Measurements from ENCODE around the gene IDE. TPM values are rescaled to one million over a fixed set of nuclear protein-coding genes. Genes with fewer than 3 reads are reported as not detected.
"Not testable (repeated sequence)": the region's sequence is repeated elsewhere in the genome, so short reads cannot be mapped to it uniquely, and the experiment has no call there.

Gene IDE
- total RNA-seq, 6 donors from 2014 or later = 12.4 to 38.4 (median 27.1) TPM

GRCh38 chr10:92408017-92408361, 165.9 kb downstream of the IDE start:
- no peak overlapping the region for H3K27ac ChIP-seq
- no peaks in the 10 kb centered on the region for H3K36me3 ChIP-seq
- WGBS, 2 donors = 95 to 100% methylated on average over 3 of the region's 3 CpGs
- TF ChIP-seq POLR2A (IDR thresholded peaks at IDR 0.05) = no peak
- TF ChIP-seq CTCF (IDR thresholded peaks at IDR 0.05) = no peak
- no peak for TF ChIP-seq POLR2AphosphoS5 (IDR thresholded peaks at IDR 0.05)
- TF ChIP-seq EP300 (IDR thresholded peaks at IDR 0.05) = no peak
- no peaks in the 10 kb centered on the region for H3K9me3 ChIP-seq
- H3K27me3 ChIP-seq = no peaks in the 10 kb centered on the region
- ATAC-seq (ENCODE audit: low FRiP score in 2 of 2) = no peak
- H3K4me3 ChIP-seq = no peak overlapping the region
- H3K4me1 ChIP-seq = no peaks in the 10 kb centered on the region
- DNase-seq = no peak

- H3K9me3 ChIP-seq = no peaks in the 10 kb centered on the region
- peak in 1 of 2 donors; percentile 58 for ATAC-seq (ENCODE audit: low FRiP score in 2 of 2)
- peak in 1 of 2 donors; percentile 29 for DNase-seq
- H3K27ac ChIP-seq = peak overlapping the region in 2 of 4 donors; percentile 40 to 74
- TF ChIP-seq CTCF (IDR thresholded peaks at IDR 0.05) (no peak), POLR2A (IDR thresholded peaks at IDR 0.05) (peak in 1 of 4 donors; percentile 10)
- H3K4me3 ChIP-seq = no peak overlapping the region
- H3K27me3 ChIP-seq = no peaks in the 10 kb centered on the region
- H3K36me3 ChIP-seq = no peaks in the 10 kb centered on the region
- H3K4me1 ChIP-seq = no peaks in the 10 kb centered on the region
- WGBS, 2 donors = 65 to 86% methylated on average over 9 of the region's 9 CpGs
Measured at GRCh38 chr10:92407305-92408016, 166.4 kb downstream of the IDE start.

GRCh38 chr10:92405419-92405924, 168.4 kb downstream of the IDE start:
- no peaks in the 10 kb centered on the region for H3K36me3 ChIP-seq
- DNase-seq (no peak), ATAC-seq (ENCODE audit: low FRiP score in 2 of 2) (no peak)
- H3K27me3 ChIP-seq = no peaks in the 10 kb centered on the region
- WGBS, 2 donors = 56 to 70% methylated on average over 6 of the region's 6 CpGs
- H3K9me3 ChIP-seq = no peaks in the 10 kb centered on the region
- no peak for TF ChIP-seq CTCF (IDR thresholded peaks at IDR 0.05)
- TF ChIP-seq EP300 (IDR thresholded peaks at IDR 0.05) = no peak
- no peak for TF ChIP-seq POLR2AphosphoS5 (IDR thresholded peaks at IDR 0.05)
- TF ChIP-seq POLR2A (IDR thresholded peaks at IDR 0.05) = no peak
- no peak overlapping the region for H3K4me3 ChIP-seq
- no peaks in the 10 kb centered on the region for H3K4me1 ChIP-seq
- no peak overlapping the region for H3K27ac ChIP-seq

DNA sequence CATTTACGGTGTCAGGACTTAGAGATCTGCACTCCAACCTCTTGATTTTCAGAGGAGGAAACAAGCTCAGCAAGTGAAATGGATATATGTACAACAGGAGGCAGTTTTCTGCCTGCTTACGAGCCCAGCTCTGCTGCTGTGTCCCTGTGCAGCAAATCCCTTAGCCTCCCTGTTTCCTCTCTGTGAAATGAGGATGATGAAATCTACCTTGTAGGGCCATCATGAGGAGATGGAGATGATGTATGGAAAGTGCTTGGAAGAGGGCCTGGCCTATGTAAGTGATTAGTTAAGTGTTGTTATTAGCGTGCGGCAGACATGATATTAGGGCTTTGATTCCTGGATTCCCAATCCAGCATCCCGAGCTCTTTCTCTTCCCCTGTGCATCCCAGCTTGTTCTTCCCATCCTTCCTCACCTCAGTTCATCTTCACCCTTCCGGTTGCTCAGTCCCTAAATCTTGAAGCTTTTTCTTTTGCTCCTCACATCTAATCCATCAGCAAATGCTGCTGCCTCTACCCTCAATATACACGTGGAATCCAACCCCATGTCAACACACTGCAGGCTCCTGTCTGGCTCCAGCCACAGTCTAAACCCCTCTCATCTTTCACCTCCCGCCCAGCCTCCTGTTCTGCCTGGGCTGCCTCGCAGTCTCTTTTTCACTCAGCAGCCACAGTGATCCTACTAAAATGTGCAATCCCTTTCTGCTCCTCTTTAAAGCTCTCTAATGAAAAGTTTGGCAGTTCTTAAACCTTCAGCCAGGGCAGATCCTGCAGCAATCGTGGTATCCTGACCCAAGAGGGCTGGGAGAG, 169.1 kb downstream of the IDE start:
- no peak for TF ChIP-seq POLR2AphosphoS5 (IDR thresholded peaks at IDR 0.05)
- no peak for TF ChIP-seq CTCF (IDR thresholded peaks at IDR 0.05)
- TF ChIP-seq EP300 (IDR thresholded peaks at IDR 0.05) = no peak
- no peak for TF ChIP-seq POLR2A (IDR thresholded peaks at IDR 0.05)
- Histone ChIP-seq H3K4me3 (no peak overlapping the region), H3K27ac (no peak overlapping the region), H3K4me1 (no peaks in the 10 kb centered on the region), H3K9me3 (no peaks in the 10 kb centered on the region), H3K27me3 (no peaks in the 10 kb centered on the region), H3K36me3 (no peaks in the 10 kb centered on the region)
- ATAC-seq (ENCODE audit: low FRiP score in 2 of 2) (no peak), DNase-seq (no peak)
- 65 to 68% methylated on average over 10 of the region's 10 CpGs for WGBS, 2 donors

GRCh38 chr10:92402234-92402633, 171.7 kb downstream of the IDE start:
- not testable (repeated sequence) for H3K36me3 ChIP-seq; H3K9me3 ChIP-seq; DNase-seq; H3K4me1 ChIP-seq; H3K27ac ChIP-seq; H3K4me3 ChIP-seq; ATAC-seq (ENCODE audit: low FRiP score in 2 of 2); H3K27me3 ChIP-seq
- WGBS, 2 donors = 84 to 94% methylated on average over 5 of the region's 5 CpGs

Other genes with a start within 250 kb of the IDE start
- 1 to 10 TPM in 4 of 6 donors, under 1 TPM in 2; under 0.01 to 2.4 (median 1.6) TPM for gene KIF11, start 19.0 kb upstream of the IDE start, total RNA-seq
- gene HHEX, start 115.9 kb upstream of the IDE start, total RNA-seq = 10 to 100 TPM in 4 of 6 donors, 1 to 10 TPM in 2; 5.8 to 21.9 (median 15.8) TPM

Data from upper lobe of left lung (tissue), 6 donors.